ENCODE measurements around the gene LRRFIP1. TPM values are rescaled to one million over a fixed set of nuclear protein-coding genes. Genes with fewer than 3 reads are reported as not detected.

The LRRFIP1 gene
- total RNA-seq, 1 donor from 2014 or later = 115 TPM

- Histone ChIP-seq H3K36me3 (ENCODE audit: control insufficient read depth, insufficient read depth, low read length) (no peaks in the 10 kb centered on the region), H3K4me3 (ENCODE audit: low read depth, low read length) (no peak overlapping the region), H3K27me3 (ENCODE audit: control insufficient read depth, insufficient read depth, low read length) (no peaks in the 10 kb centered on the region)
- no peak for DNase-seq (ENCODE audit: low read depth)
- TF ChIP-seq CTCF (IDR thresholded peaks at IDR 0.05; ENCODE audit: insufficient read depth, low read length, severe bottlenecking) = no peak
- FAIRE-seq = no peak
Measured at GRCh38 chr2:237827421-237827987, 200.1 kb downstream of the LRRFIP1 start.

Other genes starting within 250 kb of the LRRFIP1 start
- gene COL6A3, start 213.4 kb upstream of the LRRFIP1 start, total RNA-seq = 0.64 and 16.6 TPM in 2 replicates
- gene MLPH, start 140.3 kb upstream of the LRRFIP1 start, total RNA-seq = 6.6 and 14.7 TPM in 2 replicates
- gene PRLH, start 61.0 kb upstream of the LRRFIP1 start, total RNA-seq = not detected in 2 replicates
- 1.0 and 2.4 TPM in 2 replicates for gene RAB17, start 36.9 kb upstream of the LRRFIP1 start, total RNA-seq
- 0.26 TPM in 2 replicates for gene RBM44, start 171.2 kb downstream of the LRRFIP1 start, total RNA-seq
- 2.1 and 2.3 TPM in 2 replicates for gene RAMP1, start 232.0 kb downstream of the LRRFIP1 start, total RNA-seq

Measured in bronchial epithelial cell (primary cell).